Measurements from ENCODE around the gene C10orf67. TPM values are rescaled to one million over a fixed set of nuclear protein-coding genes. Genes with fewer than 3 reads are reported as not detected.
A peak's percentile ranks its signal among the peaks of the same experiment; 100 is the strongest.

C10orf67 gene
- total and polyA plus RNA-seq, 3 experiments from 2014 or later, result 0.26 TPM; not detected in 2

GRCh38 chr10:23190872-23191763, 153.5 kb downstream of the C10orf67 start:
- no peak overlapping the region for H3K4me3 ChIP-seq (ENCODE audit: low read length)
- Mint-ChIP-seq H3K36me3 (no peaks in the 10 kb centered on the region), H3K9me3 (peaks cover 0 to 2% (median 0%) of the 10 kb centered on the region in 5 donors), H3K4me1 (peaks cover 2 to 6% (median 4%) of the 10 kb centered on the region in 3 donors), H3K27ac (no peak overlapping the region), H3K27me3 (peaks cover 29 to 58% of the 10 kb centered on the region in 2 donors), H3K4me3 (no peak overlapping the region)
- no peaks in the 10 kb centered on the region for H3K9me3 ChIP-seq (ENCODE audit: low read length)
- no peak overlapping the region for H3K27ac ChIP-seq (ENCODE audit: low read depth, low read length)
- H3K36me3 ChIP-seq (ENCODE audit: insufficient read depth, low read length), result no peaks in the 10 kb centered on the region
- CTCF ChIA-PET, result interaction anchor here (1.2 kb wide), 1 partner anchor 31 kb away, joined by 3 read pairs; no protein-coding TSS in a partner anchor
- no peak for DNase-seq
- POLR2A ChIA-PET, result no interaction called here
- no peaks in the 10 kb centered on the region for H3K4me1 ChIP-seq (ENCODE audit: insufficient read depth, low read length)
- H3K27me3 ChIP-seq (ENCODE audit: insufficient read depth, low read length, poor library complexity, severe bottlenecking), result peaks cover 15% of the 10 kb centered on the region

- no peaks in the 10 kb centered on the region for H3K9me3 ChIP-seq (ENCODE audit: low read length)
- ChIA-PET CTCF (interaction anchor here (0.8 kb wide), 1 partner anchor 122 kb away, joined by 3 read pairs; no protein-coding TSS in a partner anchor), POLR2A (no interaction called here)
- DNase-seq, result no peak
- Mint-ChIP-seq H3K27me3 (peaks cover 17 to 49% of the 10 kb centered on the region in 2 donors), H3K4me1 (peaks cover 0 to 4% (median 2%) of the 10 kb centered on the region in 3 donors), H3K4me3 (no peak overlapping the region), H3K27ac (no peak overlapping the region), H3K36me3 (no peaks in the 10 kb centered on the region), H3K9me3 (no peaks in the 10 kb centered on the region)
- H3K27me3 ChIP-seq (ENCODE audit: insufficient read depth, low read length, poor library complexity, severe bottlenecking), result peaks cover 6% of the 10 kb centered on the region
- H3K27ac ChIP-seq (ENCODE audit: low read depth, low read length), result no peak overlapping the region
- H3K36me3 ChIP-seq (ENCODE audit: insufficient read depth, low read length), result no peaks in the 10 kb centered on the region
- H3K4me3 ChIP-seq (ENCODE audit: low read length), result no peak overlapping the region
- H3K4me1 ChIP-seq (ENCODE audit: insufficient read depth, low read length), result no peaks in the 10 kb centered on the region
Observed at GRCh38 chr10:23189024-23189423, 155.6 kb downstream of the C10orf67 start.

GRCh38 chr10:23187155-23187554, 157.4 kb downstream of the C10orf67 start:
- CTCF ChIA-PET, result no interaction called here
- Histone ChIP-seq H3K9me3 (ENCODE audit: low read length) (no peaks in the 10 kb centered on the region), H3K36me3 (ENCODE audit: insufficient read depth, low read length) (no peaks in the 10 kb centered on the region), H3K4me1 (ENCODE audit: insufficient read depth, low read length) (no peaks in the 10 kb centered on the region), H3K4me3 (ENCODE audit: low read length) (no peak overlapping the region), H3K27ac (ENCODE audit: low read depth, low read length) (no peak overlapping the region), H3K27me3 (ENCODE audit: insufficient read depth, low read length, poor library complexity, severe bottlenecking) (peaks cover 6% of the 10 kb centered on the region)
- Mint-ChIP-seq H3K4me3 (no peak overlapping the region), H3K9me3 (no peaks in the 10 kb centered on the region), H3K27ac (peak overlapping the region in 1 of 8 donors; percentile 65), H3K36me3 (no peaks in the 10 kb centered on the region), H3K27me3 (peaks cover 19 to 53% of the 10 kb centered on the region in 2 donors), H3K4me1 (no peaks in the 10 kb centered on the region)
- DNase-seq, result no peak
- POLR2A ChIA-PET, result no interaction called here

GRCh38 chr10:23186697-23187096, 157.9 kb downstream of the C10orf67 start:
- H3K27me3 ChIP-seq (ENCODE audit: insufficient read depth, low read length, poor library complexity, severe bottlenecking), result peaks cover 6% of the 10 kb centered on the region
- H3K27me3 Mint-ChIP-seq, result peaks cover 22 to 58% of the 10 kb centered on the region in 2 donors
- CTCF ChIA-PET, result no interaction called here
- H3K36me3 Mint-ChIP-seq, result no peaks in the 10 kb centered on the region
- H3K9me3 Mint-ChIP-seq, result no peaks in the 10 kb centered on the region
- no peak overlapping the region for H3K27ac Mint-ChIP-seq
- H3K4me1 Mint-ChIP-seq, result no peaks in the 10 kb centered on the region
- H3K4me1 ChIP-seq (ENCODE audit: insufficient read depth, low read length), result no peaks in the 10 kb centered on the region
- H3K9me3 ChIP-seq (ENCODE audit: low read length), result no peaks in the 10 kb centered on the region
- H3K36me3 ChIP-seq (ENCODE audit: insufficient read depth, low read length), result no peaks in the 10 kb centered on the region
- H3K4me3 Mint-ChIP-seq, result no peak overlapping the region
- DNase-seq, result no peak
- H3K4me3 ChIP-seq (ENCODE audit: low read length), result no peak overlapping the region
- POLR2A ChIA-PET, result no interaction called here
- no peak overlapping the region for H3K27ac ChIP-seq (ENCODE audit: low read depth, low read length)

GRCh38 chr10:23186178-23186577, 158.4 kb downstream of the C10orf67 start:
- Mint-ChIP-seq H3K9me3 (no peaks in the 10 kb centered on the region), H3K27ac (no peak overlapping the region), H3K4me3 (no peak overlapping the region), H3K4me1 (no peaks in the 10 kb centered on the region), H3K36me3 (no peaks in the 10 kb centered on the region), H3K27me3 (peaks cover 20 to 58% of the 10 kb centered on the region in 2 donors)
- ChIA-PET POLR2A (no interaction called here), CTCF (no interaction called here)
- DNase-seq, result no peak
- H3K27ac ChIP-seq (ENCODE audit: low read depth, low read length), result no peak overlapping the region
- H3K4me1 ChIP-seq (ENCODE audit: insufficient read depth, low read length), result no peaks in the 10 kb centered on the region
- peaks cover 6% of the 10 kb centered on the region for H3K27me3 ChIP-seq (ENCODE audit: insufficient read depth, low read length, poor library complexity, severe bottlenecking)
- no peak overlapping the region for H3K4me3 ChIP-seq (ENCODE audit: low read length)
- no peaks in the 10 kb centered on the region for H3K36me3 ChIP-seq (ENCODE audit: insufficient read depth, low read length)
- no peaks in the 10 kb centered on the region for H3K9me3 ChIP-seq (ENCODE audit: low read length)

GRCh38 chr10:23174977-23175512, 169.6 kb downstream of the C10orf67 start:
- Mint-ChIP-seq H3K27me3 (peaks cover 46 to 76% of the 10 kb centered on the region in 2 donors), H3K27ac (no peak overlapping the region), H3K36me3 (no peaks in the 10 kb centered on the region), H3K4me1 (peaks cover 6 to 12% (median 8%) of the 10 kb centered on the region in 3 donors), H3K9me3 (peaks cover 0 to 3% (median 2%) of the 10 kb centered on the region in 5 donors), H3K4me3 (no peak overlapping the region)
- ChIA-PET POLR2A (no interaction called here), CTCF (no interaction called here)
- Histone ChIP-seq H3K27ac (ENCODE audit: low read depth, low read length) (no peak overlapping the region), H3K27me3 (ENCODE audit: insufficient read depth, low read length, poor library complexity, severe bottlenecking) (peaks cover 11% of the 10 kb centered on the region), H3K4me3 (ENCODE audit: low read length) (no peak overlapping the region), H3K9me3 (ENCODE audit: low read length) (no peaks in the 10 kb centered on the region), H3K36me3 (ENCODE audit: insufficient read depth, low read length) (no peaks in the 10 kb centered on the region), H3K4me1 (ENCODE audit: insufficient read depth, low read length) (no peaks in the 10 kb centered on the region)
- DNase-seq, result no peak

- ChIA-PET POLR2A (no interaction called here), CTCF (no interaction called here)
- peaks cover 0 to 2% (median 0%) of the 10 kb centered on the region in 5 donors for H3K9me3 Mint-ChIP-seq
- Histone ChIP-seq H3K36me3 (ENCODE audit: insufficient read depth, low read length) (no peaks in the 10 kb centered on the region), H3K4me1 (ENCODE audit: insufficient read depth, low read length) (no peaks in the 10 kb centered on the region), H3K27me3 (ENCODE audit: insufficient read depth, low read length, poor library complexity, severe bottlenecking) (peaks cover 11% of the 10 kb centered on the region), H3K27ac (ENCODE audit: low read depth, low read length) (no peak overlapping the region), H3K4me3 (ENCODE audit: low read length) (no peak overlapping the region), H3K9me3 (ENCODE audit: low read length) (no peaks in the 10 kb centered on the region)
- peaks cover 40 to 76% of the 10 kb centered on the region in 2 donors for H3K27me3 Mint-ChIP-seq
- no peak overlapping the region for H3K27ac Mint-ChIP-seq
- no peak for DNase-seq
- peaks cover 6 to 12% (median 8%) of the 10 kb centered on the region in 3 donors for H3K4me1 Mint-ChIP-seq
- H3K4me3 Mint-ChIP-seq, result no peak overlapping the region
- H3K36me3 Mint-ChIP-seq, result no peaks in the 10 kb centered on the region
Observed at GRCh38 chr10:23174074-23174976, 170.3 kb downstream of the C10orf67 start.

All from CD8-positive, alpha-beta memory T cell (primary cell).